Mucosa of rectum (tissue), 2 donors: ENCODE data around the gene SAMD9L.
"Not testable (repeated sequence)": the region's sequence is repeated elsewhere in the genome, so short reads cannot be mapped to it uniquely, and the experiment has no call there.

Experiments used
- H3K27ac ChIP-seq, 2 donors: one replicate each; pipeline ENCODE4 v1.7.0; 2013; ENCODE audit warnings: inconsistent platforms in 2 of 2, low read depth in 2 of 2, low read length in 2 of 2
- H3K27me3 ChIP-seq, 2 donors: one replicate each; pipeline ENCODE4 v1.7.0; 2013; ENCODE audit warnings: low read length in 2 of 2; ENCODE audit not compliant: control insufficient read depth in 2 of 2, insufficient read depth in 2 of 2
- H3K36me3 ChIP-seq, 2 donors: one replicate each; pipeline ENCODE4 v1.7.0; 2013; ENCODE audit warnings: low read length in 2 of 2; ENCODE audit not compliant: control insufficient read depth in 2 of 2, insufficient read depth in 2 of 2
- H3K4me1 ChIP-seq, 2 donors: one replicate each; pipeline ENCODE4 v1.7.0; 2013; ENCODE audit warnings: low read length in 2 of 2, mild to moderate bottlenecking in 1 of 2; ENCODE audit not compliant: control insufficient read depth in 2 of 2, insufficient read depth in 2 of 2
- H3K4me3 ChIP-seq, 2 donors: one replicate each; pipeline ENCODE4 v1.7.0; 2013; ENCODE audit warnings: low read length in 2 of 2
- H3K9ac ChIP-seq, 2 donors: one replicate each; pipeline ENCODE4 v1.7.0; 2013; ENCODE audit warnings: low read length in 2 of 2, low read depth in 1 of 2, mild to moderate bottlenecking in 1 of 2
- H3K9me3 ChIP-seq, 2 donors: one replicate each; pipeline ENCODE4 v1.7.0; 2013; ENCODE audit warnings: low read length in 2 of 2; ENCODE audit not compliant: control insufficient read depth in 2 of 2
- donor health status: healthy.
- donor health status: Normal muscosa, but diverticular disease.

The SAMD9L gene

GRCh38 chr7:93146472-93147141, 1.6 kb downstream of the SAMD9L start:
- H3K9me3 ChIP-seq, result no peaks in the 10 kb centered on the region
- peaks cover 6 to 12% of the 10 kb centered on the region in 2 donors for H3K4me1 ChIP-seq
- H3K27ac ChIP-seq, result peak overlapping the region; percentile 13 to 45
- H3K9ac ChIP-seq, result peak overlapping the region in 1 of 2 donors; percentile 74
- H3K4me3 ChIP-seq, result peak overlapping the region; percentile 71 to 89
- H3K36me3 ChIP-seq, result peaks cover 16 to 29% of the 10 kb centered on the region in 2 donors
- no peaks in the 10 kb centered on the region for H3K27me3 ChIP-seq

- peak overlapping the region in 1 of 2 donors; percentile 28 for H3K4me3 ChIP-seq
- H3K9ac ChIP-seq, result no peak overlapping the region
- H3K9me3 ChIP-seq, result no peaks in the 10 kb centered on the region
- peaks cover 6 to 12% of the 10 kb centered on the region in 2 donors for H3K4me1 ChIP-seq
- H3K36me3 ChIP-seq, result peaks cover 18 to 31% of the 10 kb centered on the region in 2 donors
- no peaks in the 10 kb centered on the region for H3K27me3 ChIP-seq
- H3K27ac ChIP-seq, result no peak overlapping the region
Measured at GRCh38 chr7:93146036-93146435, 2.1 kb downstream of the SAMD9L start.

GRCh38 chr7:93145354-93145753, 2.8 kb downstream of the SAMD9L start:
- Histone ChIP-seq H3K27me3 (no peaks in the 10 kb centered on the region), H3K27ac (no peak overlapping the region), H3K36me3 (peaks cover 19 to 36% of the 10 kb centered on the region in 2 donors), H3K4me1 (peaks cover 6 to 12% of the 10 kb centered on the region in 2 donors), H3K9me3 (no peaks in the 10 kb centered on the region), H3K9ac (no peak overlapping the region), H3K4me3 (peak overlapping the region in 1 of 2 donors; percentile 28)

- H3K36me3 ChIP-seq, result peaks cover 37 to 61% of the 10 kb centered on the region in 2 donors
- no peaks in the 10 kb centered on the region for H3K27me3 ChIP-seq
- peaks cover 4 to 9% of the 10 kb centered on the region in 2 donors for H3K4me1 ChIP-seq
- H3K9ac ChIP-seq, result no peak overlapping the region
- no peak overlapping the region for H3K27ac ChIP-seq
- no peak overlapping the region for H3K4me3 ChIP-seq
- peaks cover 0 to 5% of the 10 kb centered on the region in 2 donors for H3K9me3 ChIP-seq
Measured at GRCh38 chr7:93142127-93142526, 6.1 kb downstream of the SAMD9L start.

GRCh38 chr7:93140582-93141191, 7.5 kb downstream of the SAMD9L start:
- Histone ChIP-seq H3K36me3 (peaks cover 39 to 65% of the 10 kb centered on the region in 2 donors), H3K9me3 (peaks cover 0 to 8% of the 10 kb centered on the region in 2 donors), H3K27me3 (no peaks in the 10 kb centered on the region), H3K9ac (no peak overlapping the region), H3K4me1 (no peaks in the 10 kb centered on the region), H3K27ac (no peak overlapping the region), H3K4me3 (no peak overlapping the region)

GRCh38 chr7:93138576-93138975, 9.6 kb downstream of the SAMD9L start:
- H3K4me1 ChIP-seq, result no peaks in the 10 kb centered on the region
- H3K27me3 ChIP-seq, result no peaks in the 10 kb centered on the region
- no peak overlapping the region for H3K27ac ChIP-seq
- peaks cover 0 to 15% of the 10 kb centered on the region in 2 donors for H3K9me3 ChIP-seq
- H3K9ac ChIP-seq, result no peak overlapping the region
- no peak overlapping the region for H3K4me3 ChIP-seq
- H3K36me3 ChIP-seq, result peaks cover 41 to 60% of the 10 kb centered on the region in 2 donors

- Histone ChIP-seq H3K4me3 (no peak overlapping the region), H3K9ac (no peak overlapping the region), H3K27me3 (no peaks in the 10 kb centered on the region), H3K4me1 (no peaks in the 10 kb centered on the region), H3K36me3 (peaks cover 12 to 17% of the 10 kb centered on the region in 2 donors), H3K27ac (no peak overlapping the region), H3K9me3 (peaks cover 9 to 22% of the 10 kb centered on the region in 2 donors)
Measured at GRCh38 chr7:93133005-93133404, 15.2 kb downstream of the SAMD9L start.

- H3K9me3 ChIP-seq, result peaks cover 13 to 20% of the 10 kb centered on the region in 2 donors
- no peak overlapping the region for H3K4me3 ChIP-seq
Measured at GRCh38 chr7:93132216-93132615, 16.0 kb downstream of the SAMD9L start.

GRCh38 chr7:93126954-93127353, 21.2 kb downstream of the SAMD9L start:
- H3K36me3 ChIP-seq, H3K4me3 ChIP-seq, H3K27me3 ChIP-seq, H3K9me3 ChIP-seq, H3K9ac ChIP-seq, H3K27ac ChIP-seq, H3K4me1 ChIP-seq: not testable (repeated sequence)

More at GRCh38 chr7:93132216-93132615, 16.0 kb downstream of the SAMD9L start:
- Histone ChIP-seq H3K9ac (no peak overlapping the region), H3K36me3 (peaks cover 11 to 13% of the 10 kb centered on the region in 2 donors), H3K4me1 (no peaks in the 10 kb centered on the region), H3K27ac (no peak overlapping the region), H3K27me3 (no peaks in the 10 kb centered on the region)

GRCh38 chr7:93123532-93123931, 24.7 kb downstream of the SAMD9L start:
- H3K4me1 ChIP-seq, H3K27me3 ChIP-seq, H3K27ac ChIP-seq, H3K9me3 ChIP-seq, H3K4me3 ChIP-seq, H3K9ac ChIP-seq, H3K36me3 ChIP-seq: not testable (repeated sequence)
